ENCODE results near the gene LZTR1. TPM values are rescaled to one million over a fixed set of nuclear protein-coding genes. Genes with fewer than 3 reads are reported as not detected.

Gene LZTR1
- total RNA-seq, 1 experiment from 2014 or later, result 40.2 TPM

- no peak overlapping the region for H3K27ac ChIP-seq (ENCODE audit: low read length)
- no TSS peak for BruUV-seq (replicated peaks)
- ChIA-PET CTCF (no interaction called here), POLR2A (no interaction called here)
- H3K27me3 ChIP-seq (ENCODE audit: control insufficient read depth, insufficient read depth, low read length), result no peaks in the 10 kb centered on the region
- no peaks in the 10 kb centered on the region for H3K36me3 ChIP-seq (ENCODE audit: control insufficient read depth, insufficient read depth, low read length)
- no peak for ATAC-seq
- DNase-seq (ENCODE audit: low read depth, low spot score), result no peak
- H3K4me3 ChIP-seq (ENCODE audit: low read depth in 2 of 2, low read length in 2 of 2), result no peak overlapping the region
- H3K4me1 ChIP-seq (ENCODE audit: control insufficient read depth, insufficient read depth, low read length), result no peaks in the 10 kb centered on the region
- in situ Hi-C loops (cut with HindIII; ENCODE audit: low pct_unique_long_range_greater_than_20kb, low sequenced_read_pairs) (no loop called here), intact Hi-C loops (cut with micrococcal nuclease; ENCODE audit: unreplicated experiment) (no loop called here)
- no peak for TF ChIP-seq SIN3A (IDR thresholded peaks at IDR 0.05; ENCODE audit: borderline replicate concordance, insufficient read depth, low read depth, low read length)
- TF ChIP-seq POLR2AphosphoS5 (IDR thresholded peaks at IDR 0.05; ENCODE audit: low read depth, low read length), result no peak
- H3K9me3 ChIP-seq (ENCODE audit: control insufficient read depth, insufficient read depth, low read depth, low read length), result no peaks in the 10 kb centered on the region
These were observed 10.6 kb downstream of the LZTR1 start for GRCh38 chr22:20992456-20993303.

GRCh38 chr22:20993304-20994127, 11.4 kb downstream of the LZTR1 start:
- in situ Hi-C loops (cut with HindIII; ENCODE audit: low pct_unique_long_range_greater_than_20kb, low sequenced_read_pairs), result no loop called here
- no peak for ATAC-seq
- CTCF ChIA-PET, result no interaction called here
- Histone ChIP-seq H3K36me3 (ENCODE audit: control insufficient read depth, insufficient read depth, low read length) (no peaks in the 10 kb centered on the region), H3K27me3 (ENCODE audit: control insufficient read depth, insufficient read depth, low read length) (no peaks in the 10 kb centered on the region), H3K9me3 (ENCODE audit: control insufficient read depth, insufficient read depth, low read depth, low read length) (no peaks in the 10 kb centered on the region), H3K4me3 (ENCODE audit: low read depth in 2 of 2, low read length in 2 of 2) (no peak overlapping the region), H3K27ac (ENCODE audit: low read length) (no peak overlapping the region), H3K4me1 (ENCODE audit: control insufficient read depth, insufficient read depth, low read length) (no peaks in the 10 kb centered on the region)
- intact Hi-C loops (cut with micrococcal nuclease; ENCODE audit: unreplicated experiment), result no loop called here
- POLR2A ChIA-PET, result no interaction called here
- no peak for TF ChIP-seq TCF7L2 (IDR thresholded peaks at IDR 0.05; ENCODE audit: low read depth, low read length)
- TF ChIP-seq CTCF (IDR thresholded peaks at IDR 0.05), result no peak
- TF ChIP-seq REST (IDR thresholded peaks at IDR 0.05; ENCODE audit: insufficient read depth in 1 of 2, low read depth in 2 of 2, low read length in 1 of 2), result no peak
- TF ChIP-seq SIN3A (IDR thresholded peaks at IDR 0.05; ENCODE audit: borderline replicate concordance, insufficient read depth, low read depth, low read length), result no peak
- no peak for TF ChIP-seq POLR2AphosphoS5 (IDR thresholded peaks at IDR 0.05; ENCODE audit: low read depth, low read length)
- DNase-seq (ENCODE audit: low read depth, low spot score), result no peak
- no TSS peak for BruUV-seq (replicated peaks)

Data from Panc1 (cell line).